UCSD-AML1 (cell line): ENCODE data around the gene SLC24A4.

Experiments used
- DNase-seq: peaks from one replicate; lab custom pipeline; 2025; ENCODE audit not compliant: unreplicated experiment; lab: John Stamatoyannopoulos, UW

SLC24A4 gene

GRCh38 chr14:92456215-92457015, 133.4 kb downstream of the SLC24A4 start:
- peak; percentile 63 for DNase-seq

- DNase-seq = no peak
These were observed 134.1 kb downstream of the SLC24A4 start for GRCh38 chr14:92457016-92457565.

GRCh38 chr14:92458136-92459029, 135.4 kb downstream of the SLC24A4 start:
- DNase-seq = no peak

GRCh38 chr14:92459030-92459949, 136.3 kb downstream of the SLC24A4 start:
- DNase-seq = no peak

- DNase-seq = no peak
These were observed 137.0 kb downstream of the SLC24A4 start for GRCh38 chr14:92459950-92460421.

- no peak for DNase-seq
These were observed 137.6 kb downstream of the SLC24A4 start for GRCh38 chr14:92460541-92460915.

- DNase-seq = peak; percentile 45
These were observed 138.1 kb downstream of the SLC24A4 start for GRCh38 chr14:92460916-92461579.

- no peak for DNase-seq
These were observed 138.9 kb downstream of the SLC24A4 start for GRCh38 chr14:92461891-92462290.

GRCh38 chr14:92462568-92462967, 139.6 kb downstream of the SLC24A4 start:
- DNase-seq = no peak

GRCh38 chr14:92463141-92463540, 140.2 kb downstream of the SLC24A4 start:
- peak; percentile 32 for DNase-seq

GRCh38 chr14:92464156-92464555, 141.2 kb downstream of the SLC24A4 start:
- no peak for DNase-seq

- no peak for DNase-seq
These were observed 141.8 kb downstream of the SLC24A4 start for GRCh38 chr14:92464716-92465115.

- DNase-seq = no peak
These were observed 142.5 kb downstream of the SLC24A4 start for GRCh38 chr14:92465353-92466055.

GRCh38 chr14:92466059-92466458, 143.1 kb downstream of the SLC24A4 start:
- DNase-seq = no peak

GRCh38 chr14:92469515-92469914, 146.6 kb downstream of the SLC24A4 start:
- DNase-seq = no peak

- DNase-seq = no peak
These were observed 147.2 kb downstream of the SLC24A4 start for GRCh38 chr14:92470215-92470614.

- no peak for DNase-seq
These were observed 147.8 kb downstream of the SLC24A4 start for GRCh38 chr14:92470811-92471210.

GRCh38 chr14:92471919-92472318, 149.0 kb downstream of the SLC24A4 start:
- DNase-seq = no peak

GRCh38 chr14:92472860-92473259, 149.9 kb downstream of the SLC24A4 start:
- DNase-seq = no peak
